Gastroesophageal sphincter (tissue), 4 donors: ENCODE measurements around the gene BSPRY. TPM values are rescaled to one million over a fixed set of nuclear protein-coding genes. Genes with fewer than 3 reads are reported as not detected.

ENCODE experiments used
- ATAC-seq: fragments of 150-250 bp; one replicate; pipeline ENCODE4 v1.9.1; 2016; ENCODE audit warnings: mild to moderate bottlenecking, moderate library complexity
- H3K27ac ChIP-seq, 4 donors: fragments of 200-600 bp; sonication (generic) in 3 of 4; 1 replicate in 3 of 4; 2 replicates in 1 of 4; pipeline ENCODE4 v1.5.1; 2016 to 2019
- H3K27me3 ChIP-seq: fragments of 200-600 bp; sonication (generic); one replicate; pipeline ENCODE4 v1.5.1; 2019
- H3K36me3 ChIP-seq, 2 donors: fragments of 200-600 bp; sonication (generic); one replicate each; pipeline ENCODE4 v1.5.1; 2019; ENCODE audit warnings: control low read depth in 1 of 2
- H3K4me1 ChIP-seq, 3 donors: fragments of 200-600 bp; sonication (generic); 1 replicate in 2 of 3; 2 replicates in 1 of 3; pipeline ENCODE4 v1.5.1; 2016 to 2019; ENCODE audit warnings: control low read depth in 2 of 3
- H3K4me3 ChIP-seq, 2 donors: fragments of 200-600 bp; sonication (generic); one replicate each; pipeline ENCODE4 v1.5.1; 2019; ENCODE audit warnings: mild to moderate bottlenecking in 1 of 2, moderate library complexity in 1 of 2
- H3K9me3 ChIP-seq, 3 donors: fragments of 200-600 bp; sonication (generic); one replicate each; pipeline ENCODE4 v1.5.1; 2017 to 2019; ENCODE audit warnings: control low read depth in 2 of 3
- EP300 ChIP-seq: sonication (generic); formaldehyde crosslinking; IDR thresholded peaks from one replicate; pipeline ENCODE4 v1.6.1; 2017; ENCODE audit warnings: antibody characterized with exemption, mild to moderate bottlenecking
- POLR2A ChIP-seq, 2 donors: fragments of 450-650 bp; IDR thresholded peaks; one replicate each; pipeline ENCODE4 v1.6.1; 2017; ENCODE audit warnings: antibody characterized with exemption in 2 of 2, mild to moderate bottlenecking in 2 of 2, moderate library complexity in 1 of 2
- POLR2AphosphoS5 ChIP-seq: sonication (generic); formaldehyde crosslinking; IDR thresholded peaks from one replicate; pipeline ENCODE4 v1.6.1; 2017; ENCODE audit warnings: antibody characterized with exemption
- WGBS, 2 donors: methylation state at CpG; one replicate each; pipeline ENCODE4 v1.1.5; 2018; ENCODE audit warnings: low coverage in 1 of 2; 5-methylcytosine and 5-hydroxymethylcytosine counted together
- total RNA-seq, 4 donors: library from RNA; depleted of rRNA; stranded (reverse); fragments of >200 nt; gene quantifications; one replicate each; pipeline ENCODE4 v1.1.0, GENCODE V29; 2016
- TF ChIP-seq, protein P1 (sequence below), 4 experiments: fragments of 200-600 bp in 2 of 4; fragments of 450-650 bp in 2 of 4; sonication (generic) in 1 of 4; IDR thresholded peaks; one replicate each; pipeline ENCODE4 v1.5.1; 2017 to 2019; ENCODE audit warnings: antibody characterized with exemption in 4 of 4, mild to moderate bottlenecking in 2 of 4, moderate library complexity in 2 of 4

Gene BSPRY
- total RNA-seq, 4 donors from 2014 or later = 0.16 to 4.0 (median 0.36) TPM

- Histone ChIP-seq H3K4me1 (no peaks in the 10 kb centered on the region), H3K27me3 (peaks cover 37% of the 10 kb centered on the region), H3K36me3 (no peaks in the 10 kb centered on the region), H3K4me3 (no peak overlapping the region), H3K9me3 (no peaks in the 10 kb centered on the region), H3K27ac (no peak overlapping the region)
- WGBS, 2 donors = 80 to 94% methylated on average over 1 of the region's 1 CpG
- TF ChIP-seq, protein P1, sequence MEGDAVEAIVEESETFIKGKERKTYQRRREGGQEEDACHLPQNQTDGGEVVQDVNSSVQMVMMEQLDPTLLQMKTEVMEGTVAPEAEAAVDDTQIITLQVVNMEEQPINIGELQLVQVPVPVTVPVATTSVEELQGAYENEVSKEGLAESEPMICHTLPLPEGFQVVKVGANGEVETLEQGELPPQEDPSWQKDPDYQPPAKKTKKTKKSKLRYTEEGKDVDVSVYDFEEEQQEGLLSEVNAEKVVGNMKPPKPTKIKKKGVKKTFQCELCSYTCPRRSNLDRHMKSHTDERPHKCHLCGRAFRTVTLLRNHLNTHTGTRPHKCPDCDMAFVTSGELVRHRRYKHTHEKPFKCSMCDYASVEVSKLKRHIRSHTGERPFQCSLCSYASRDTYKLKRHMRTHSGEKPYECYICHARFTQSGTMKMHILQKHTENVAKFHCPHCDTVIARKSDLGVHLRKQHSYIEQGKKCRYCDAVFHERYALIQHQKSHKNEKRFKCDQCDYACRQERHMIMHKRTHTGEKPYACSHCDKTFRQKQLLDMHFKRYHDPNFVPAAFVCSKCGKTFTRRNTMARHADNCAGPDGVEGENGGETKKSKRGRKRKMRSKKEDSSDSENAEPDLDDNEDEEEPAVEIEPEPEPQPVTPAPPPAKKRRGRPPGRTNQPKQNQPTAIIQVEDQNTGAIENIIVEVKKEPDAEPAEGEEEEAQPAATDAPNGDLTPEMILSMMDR (IDR thresholded peaks at IDR 0.05) = no peak
- TF ChIP-seq POLR2A (IDR thresholded peaks at IDR 0.05) (no peak), EP300 (no peak), POLR2AphosphoS5 (no peak)
- no peak for ATAC-seq
Observed at GRCh38 chr9:113306566-113306965, 42.8 kb upstream of the BSPRY start.

DNA sequence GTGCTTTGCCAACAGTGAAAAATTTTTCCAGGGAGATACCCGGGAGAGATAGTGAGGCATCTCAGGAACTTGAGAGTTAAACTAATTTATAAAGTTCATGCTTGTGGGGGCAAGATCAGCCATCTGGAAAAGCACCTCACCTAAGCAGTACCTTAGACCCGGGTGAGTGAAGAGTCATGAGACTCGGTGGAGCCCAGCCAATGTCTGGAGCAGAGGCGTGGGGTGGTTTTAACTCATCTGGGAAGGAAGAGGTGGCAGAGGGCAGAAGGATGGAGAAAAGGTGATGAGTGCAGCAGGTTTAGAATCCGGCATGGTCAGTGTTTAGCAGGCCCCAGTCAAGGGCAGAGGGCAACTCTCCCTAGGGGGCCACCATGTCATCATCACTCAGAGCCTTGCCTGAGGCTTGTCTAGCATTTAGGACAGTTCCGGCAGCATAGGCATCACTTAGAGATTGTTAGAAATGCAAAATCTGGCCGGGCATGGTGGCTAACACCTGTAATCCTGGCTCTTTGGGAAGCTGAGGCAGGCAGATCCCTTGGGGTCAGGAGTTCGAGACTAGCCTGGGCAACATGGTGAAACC lies 41.9 kb upstream of the BSPRY start:
- Histone ChIP-seq H3K9me3 (no peaks in the 10 kb centered on the region), H3K4me1 (no peaks in the 10 kb centered on the region), H3K27ac (no peak overlapping the region), H3K36me3 (no peaks in the 10 kb centered on the region), H3K27me3 (peaks cover 37% of the 10 kb centered on the region), H3K4me3 (no peak overlapping the region)
- no peak for ATAC-seq
- WGBS, 2 donors = 50 to 52% methylated on average over 5 to 6 of the region's 8 CpGs
- no peak for TF ChIP-seq EP300
- no peak for TF ChIP-seq POLR2AphosphoS5
- TF ChIP-seq, protein P1 (IDR thresholded peaks at IDR 0.05) = no peak
- TF ChIP-seq POLR2A (IDR thresholded peaks at IDR 0.05) = no peak

- no peak for ATAC-seq
- H3K9me3 ChIP-seq = no peaks in the 10 kb centered on the region
- TF ChIP-seq, protein P1 (IDR thresholded peaks at IDR 0.05) = peak; percentile 42 to 66 (median 52)
- TF ChIP-seq POLR2A (IDR thresholded peaks at IDR 0.05) (no peak), POLR2AphosphoS5 (no peak), EP300 (no peak)
- peaks cover 29% of the 10 kb centered on the region for H3K27me3 ChIP-seq
- no peaks in the 10 kb centered on the region for H3K4me1 ChIP-seq
- no peak overlapping the region for H3K4me3 ChIP-seq
- 0 to 4% methylated on average over 2 of the region's 2 CpGs for WGBS, 2 donors
- no peaks in the 10 kb centered on the region for H3K36me3 ChIP-seq
- H3K27ac ChIP-seq = no peak overlapping the region
Observed at GRCh38 chr9:113309204-113309813, 40.0 kb upstream of the BSPRY start.

- Histone ChIP-seq H3K4me3 (no peak overlapping the region), H3K4me1 (no peaks in the 10 kb centered on the region), H3K9me3 (no peaks in the 10 kb centered on the region), H3K36me3 (no peaks in the 10 kb centered on the region), H3K27me3 (peaks cover 17% of the 10 kb centered on the region), H3K27ac (no peak overlapping the region)
- ATAC-seq = no peak
- 25 to 36% methylated on average over 3 of the region's 3 CpGs for WGBS, 2 donors
- TF ChIP-seq POLR2AphosphoS5 (no peak), EP300 (no peak), POLR2A (IDR thresholded peaks at IDR 0.05) (no peak)
- TF ChIP-seq, protein P1 (IDR thresholded peaks at IDR 0.05) = no peak
Observed at GRCh38 chr9:113310538-113310937, 38.8 kb upstream of the BSPRY start.

DNA sequence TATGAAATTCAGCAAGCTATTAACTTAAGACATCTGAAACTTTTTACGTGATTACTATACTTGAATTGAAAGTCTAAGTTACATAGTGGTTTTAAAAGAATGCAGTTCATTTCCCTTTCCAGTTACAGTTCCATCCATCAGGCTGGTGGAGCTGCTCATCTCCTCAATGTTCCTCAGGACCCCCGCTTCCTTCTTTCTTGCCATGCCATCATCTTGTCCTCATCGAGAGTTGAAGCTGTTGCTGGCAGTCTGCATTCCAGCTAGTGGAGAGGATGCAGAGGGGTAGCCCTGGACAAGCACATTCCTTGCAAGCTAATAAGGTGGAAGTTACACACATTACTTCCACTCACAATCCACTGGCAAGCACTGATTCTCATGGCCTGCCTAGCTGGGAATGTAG lies 37.4 kb upstream of the BSPRY start:
- WGBS, 2 donors = 81 to 100% methylated on average over 1 to 3 of the region's 3 CpGs
- H3K36me3 ChIP-seq = peaks cover 0 to 9% of the 10 kb centered on the region in 2 donors
- peaks cover 7% of the 10 kb centered on the region for H3K27me3 ChIP-seq
- ATAC-seq = no peak
- no peaks in the 10 kb centered on the region for H3K9me3 ChIP-seq
- no peak for TF ChIP-seq POLR2AphosphoS5
- TF ChIP-seq POLR2A (IDR thresholded peaks at IDR 0.05) = no peak
- TF ChIP-seq, protein P1 (IDR thresholded peaks at IDR 0.05) = no peak
- TF ChIP-seq EP300 = no peak
- H3K4me1 ChIP-seq = no peaks in the 10 kb centered on the region
- H3K4me3 ChIP-seq = no peak overlapping the region
- no peak overlapping the region for H3K27ac ChIP-seq
